ENCODE data around the gene PC.

DNA sequence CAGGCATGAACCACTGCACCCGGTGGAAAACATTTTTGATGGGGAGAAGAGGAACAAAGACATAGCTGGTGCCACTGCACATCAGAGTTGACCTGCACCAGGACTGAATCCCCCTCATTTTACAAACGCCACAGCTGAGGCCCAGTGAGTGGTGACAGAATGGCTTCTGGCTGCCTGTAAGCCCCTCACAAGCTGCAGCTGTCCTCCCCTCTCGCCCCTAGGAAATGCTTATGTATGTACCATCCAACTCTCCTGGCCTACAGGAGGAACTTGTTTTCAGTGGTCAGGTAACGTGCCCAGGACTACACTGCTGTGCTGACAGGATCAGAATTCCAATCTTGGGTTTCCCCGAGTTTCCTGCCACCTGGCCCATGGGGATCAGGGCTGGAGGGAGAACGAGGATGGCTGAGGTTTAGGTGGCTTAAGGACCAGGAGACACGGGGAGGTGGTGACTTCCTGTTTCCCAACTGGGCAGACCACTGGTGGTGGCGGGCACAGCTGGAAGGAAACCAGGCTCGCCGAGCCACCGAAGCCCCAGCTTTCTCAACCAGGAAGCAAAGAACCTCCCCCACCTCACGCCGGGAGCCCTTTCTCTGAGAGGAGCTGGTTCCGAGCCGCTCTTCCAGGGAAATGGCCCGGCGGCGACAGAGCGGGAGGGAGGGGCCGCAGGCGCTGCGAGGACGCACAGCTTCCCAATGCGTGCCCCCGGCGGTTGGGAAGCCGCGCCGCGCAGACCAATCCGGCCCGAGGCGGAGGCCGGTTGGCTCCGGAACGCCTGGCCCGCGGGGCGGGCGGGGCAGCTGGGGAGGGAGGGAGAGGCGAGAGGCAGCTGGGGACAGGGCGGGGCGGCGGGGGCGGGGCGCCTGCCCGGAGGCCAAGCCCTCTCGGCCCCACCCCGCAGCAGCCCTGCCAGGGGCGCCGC lies 102.3 kb downstream of the PC start:
- no peak for TF ChIP-seq HLTF (IDR thresholded peaks at IDR 0.05)
- TF ChIP-seq ZNF324 (CRISPR knock-in tag; IDR thresholded peaks at IDR 0.05), result peak; percentile 44; the same call in 1 of the 2 replicates
